Vagina (tissue), 2 donors: ENCODE data around the gene USP40.

ENCODE experiments used
- POLR2A ChIP-seq, 2 donors: fragments of 450-650 bp; IDR thresholded peaks; one replicate each; pipeline ENCODE4 v1.6.1; 2017; ENCODE audit warnings: antibody characterized with exemption in 2 of 2, mild to moderate bottlenecking in 2 of 2, moderate library complexity in 2 of 2
- TF ChIP-seq, protein P1 (sequence below), 3 experiments: fragments of 450-650 bp in 2 of 3; fragments of 200-600 bp in 1 of 3; sonication (generic) in 1 of 3; IDR thresholded peaks; one replicate each; pipeline ENCODE4 v1.5.1; 2017 to 2019; ENCODE audit warnings: antibody characterized with exemption in 3 of 3, mild to moderate bottlenecking in 2 of 3, moderate library complexity in 2 of 3

DNA sequence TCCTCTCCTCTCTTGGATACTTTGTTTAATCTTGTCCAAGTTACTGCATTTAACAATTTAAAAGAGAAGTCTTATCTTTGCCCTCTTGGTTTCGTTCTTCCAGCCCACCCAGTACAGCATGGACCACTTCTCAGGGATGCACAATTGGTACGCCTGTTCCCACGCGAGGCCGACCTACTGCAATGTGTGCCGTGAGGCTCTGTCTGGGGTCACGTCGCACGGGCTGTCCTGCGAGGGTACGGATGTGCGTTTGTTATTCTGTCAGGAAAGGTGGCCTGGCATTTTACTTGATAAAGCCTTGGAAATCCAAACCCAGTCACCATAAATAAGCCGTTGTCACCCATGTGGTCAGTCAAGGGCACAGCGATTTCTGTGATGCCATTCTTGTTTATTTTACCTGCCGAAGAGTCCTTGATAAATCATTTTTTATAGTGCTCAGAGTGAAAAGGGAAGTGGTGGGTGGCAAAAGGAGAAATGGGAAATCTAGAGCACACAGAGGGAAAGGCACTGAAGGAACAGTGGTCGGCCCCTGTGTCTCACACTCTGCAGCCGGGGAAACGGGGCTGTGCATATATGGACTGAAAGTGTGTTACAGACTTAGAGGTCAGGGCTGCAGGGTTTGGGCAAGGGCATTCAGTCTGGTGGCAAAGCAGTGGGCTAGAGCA is 131.8 kb downstream of the USP40 start:
- TF ChIP-seq, protein P1, sequence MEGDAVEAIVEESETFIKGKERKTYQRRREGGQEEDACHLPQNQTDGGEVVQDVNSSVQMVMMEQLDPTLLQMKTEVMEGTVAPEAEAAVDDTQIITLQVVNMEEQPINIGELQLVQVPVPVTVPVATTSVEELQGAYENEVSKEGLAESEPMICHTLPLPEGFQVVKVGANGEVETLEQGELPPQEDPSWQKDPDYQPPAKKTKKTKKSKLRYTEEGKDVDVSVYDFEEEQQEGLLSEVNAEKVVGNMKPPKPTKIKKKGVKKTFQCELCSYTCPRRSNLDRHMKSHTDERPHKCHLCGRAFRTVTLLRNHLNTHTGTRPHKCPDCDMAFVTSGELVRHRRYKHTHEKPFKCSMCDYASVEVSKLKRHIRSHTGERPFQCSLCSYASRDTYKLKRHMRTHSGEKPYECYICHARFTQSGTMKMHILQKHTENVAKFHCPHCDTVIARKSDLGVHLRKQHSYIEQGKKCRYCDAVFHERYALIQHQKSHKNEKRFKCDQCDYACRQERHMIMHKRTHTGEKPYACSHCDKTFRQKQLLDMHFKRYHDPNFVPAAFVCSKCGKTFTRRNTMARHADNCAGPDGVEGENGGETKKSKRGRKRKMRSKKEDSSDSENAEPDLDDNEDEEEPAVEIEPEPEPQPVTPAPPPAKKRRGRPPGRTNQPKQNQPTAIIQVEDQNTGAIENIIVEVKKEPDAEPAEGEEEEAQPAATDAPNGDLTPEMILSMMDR (IDR thresholded peaks at IDR 0.05): no peak
- no peak for TF ChIP-seq POLR2A (IDR thresholded peaks at IDR 0.05)
